Measurements from ENCODE around the gene TMED8.
"Not testable (repeated sequence)": the region's sequence is repeated elsewhere in the genome, so short reads cannot be mapped to it uniquely, and the experiment has no call there.

The TMED8 gene

DNA sequence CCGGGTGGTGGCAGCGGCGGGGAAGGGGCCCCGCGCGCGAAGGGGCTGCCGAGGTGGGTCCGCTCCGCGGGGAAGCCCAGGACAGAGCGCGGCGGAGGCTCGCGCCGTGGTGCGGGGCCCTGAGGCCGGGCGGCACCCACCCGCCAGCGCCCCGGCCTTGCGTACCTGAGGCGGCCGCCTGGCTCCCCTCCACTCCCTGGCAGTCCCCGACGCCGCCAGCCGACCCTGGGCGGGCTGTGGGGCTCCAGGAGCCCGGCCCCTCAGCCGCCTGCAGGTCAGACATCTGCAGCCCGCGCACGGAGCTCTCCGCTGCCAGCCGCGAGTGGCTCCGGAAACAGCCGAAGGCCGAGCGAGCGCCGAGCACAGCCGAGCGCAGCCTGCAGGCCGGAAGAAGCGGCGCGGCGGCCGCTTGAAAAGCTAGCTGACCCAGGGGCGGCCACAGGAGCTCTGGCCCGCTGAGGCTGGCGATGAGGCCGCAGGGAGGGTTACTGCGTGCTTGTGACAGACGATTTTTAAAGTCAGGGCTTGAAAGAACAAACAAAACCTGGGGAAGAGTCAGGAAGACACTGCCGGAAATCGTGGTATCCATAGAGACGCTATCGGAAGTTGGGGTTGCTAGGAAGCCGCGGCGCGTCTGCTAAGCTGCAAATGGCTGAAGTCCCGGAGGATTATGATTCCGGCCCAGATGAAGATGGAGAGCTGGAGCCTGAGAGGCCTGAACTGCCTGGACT, at the start of gene TMED8, which contains the start of gene SAMD15:
Gene TMED8, minus strand, starts transcription at position 324 of the 731 bp plus-strand sequence. Its CDS starts 41 bp downstream, at position 283.
Gene SAMD15, plus strand, starts transcription at position 609 of the 731 bp plus-strand sequence. Its CDS starts 40 bp downstream, at position 649.
- Histone ChIP-seq H3K4me3 (ENCODE audit: low read depth, low read length) (peak within 1 kb of the TSS; percentile 91), H3K36me3 (ENCODE audit: control insufficient read depth, insufficient read depth, low read length) (no peaks in the 10 kb centered on the region), H3K27me3 (ENCODE audit: control insufficient read depth, insufficient read depth, low read length) (peaks cover 3% of the 10 kb centered on the region), H3K4me1 (ENCODE audit: control insufficient read depth, insufficient read depth, low read length) (no peaks in the 10 kb centered on the region), H3K9me3 (ENCODE audit: control insufficient read depth, insufficient read depth, low read length) (no peaks in the 10 kb centered on the region), H3K9ac (ENCODE audit: low read depth, low read length) (peak within 1 kb of the TSS; percentile 61)

GRCh38 chr14:77426396-77426795, 49.5 kb upstream of the TMED8 start:
- Histone ChIP-seq H3K9ac (ENCODE audit: low read depth, low read length) (no peak overlapping the region), H3K4me3 (ENCODE audit: low read depth, low read length) (no peak overlapping the region), H3K27me3 (ENCODE audit: control insufficient read depth, insufficient read depth, low read length) (no peaks in the 10 kb centered on the region), H3K9me3 (ENCODE audit: control insufficient read depth, insufficient read depth, low read length) (no peaks in the 10 kb centered on the region), H3K36me3 (ENCODE audit: control insufficient read depth, insufficient read depth, low read length) (peaks cover 4% of the 10 kb centered on the region), H3K4me1 (ENCODE audit: control insufficient read depth, insufficient read depth, low read length) (peaks cover 7% of the 10 kb centered on the region)

DNA sequence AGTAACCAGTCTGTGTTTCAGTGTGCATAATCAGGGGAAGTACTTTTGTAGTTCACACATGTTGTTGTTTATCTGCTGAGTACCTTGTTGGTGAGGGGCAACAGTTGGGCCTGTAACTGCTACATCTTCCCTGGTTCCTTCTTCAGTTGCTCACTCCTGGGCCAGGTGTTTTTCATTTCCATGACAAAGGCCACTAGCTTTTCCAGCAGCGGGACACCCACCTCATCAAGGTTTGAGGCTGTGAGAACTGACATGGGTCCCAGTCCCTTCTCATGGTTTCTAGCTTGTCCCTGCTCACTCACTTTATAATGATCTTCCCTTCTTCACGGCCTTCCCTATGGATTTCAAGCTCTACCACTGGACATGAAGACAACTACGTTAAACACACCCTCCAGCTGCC, 48.0 kb upstream of the TMED8 start:
- no peaks in the 10 kb centered on the region for H3K9me3 ChIP-seq (ENCODE audit: control insufficient read depth, insufficient read depth, low read length)
- no peak overlapping the region for H3K9ac ChIP-seq (ENCODE audit: low read depth, low read length)
- no peak overlapping the region for H3K4me3 ChIP-seq (ENCODE audit: low read depth, low read length)
- no peaks in the 10 kb centered on the region for H3K27me3 ChIP-seq (ENCODE audit: control insufficient read depth, insufficient read depth, low read length)
- peaks cover 4% of the 10 kb centered on the region for H3K36me3 ChIP-seq (ENCODE audit: control insufficient read depth, insufficient read depth, low read length)
- peaks cover 7% of the 10 kb centered on the region for H3K4me1 ChIP-seq (ENCODE audit: control insufficient read depth, insufficient read depth, low read length)

GRCh38 chr14:77423423-77423822, 46.5 kb upstream of the TMED8 start, which contains the start of gene NOXRED1:
TSS of gene NOXRED1 (minus strand) at chr14:77423523. CDS start at chr14:77422889, 634 bp downstream.
- peaks cover 7% of the 10 kb centered on the region for H3K4me1 ChIP-seq (ENCODE audit: control insufficient read depth, insufficient read depth, low read length)
- H3K9ac ChIP-seq (ENCODE audit: low read depth, low read length) = no peak within 1 kb of the TSS
- H3K27me3 ChIP-seq (ENCODE audit: control insufficient read depth, insufficient read depth, low read length) = no peaks in the 10 kb centered on the region
- H3K9me3 ChIP-seq (ENCODE audit: control insufficient read depth, insufficient read depth, low read length) = no peaks in the 10 kb centered on the region
- H3K36me3 ChIP-seq (ENCODE audit: control insufficient read depth, insufficient read depth, low read length) = peaks cover 4% of the 10 kb centered on the region
- no peak within 1 kb of the TSS for H3K4me3 ChIP-seq (ENCODE audit: low read depth, low read length)

DNA sequence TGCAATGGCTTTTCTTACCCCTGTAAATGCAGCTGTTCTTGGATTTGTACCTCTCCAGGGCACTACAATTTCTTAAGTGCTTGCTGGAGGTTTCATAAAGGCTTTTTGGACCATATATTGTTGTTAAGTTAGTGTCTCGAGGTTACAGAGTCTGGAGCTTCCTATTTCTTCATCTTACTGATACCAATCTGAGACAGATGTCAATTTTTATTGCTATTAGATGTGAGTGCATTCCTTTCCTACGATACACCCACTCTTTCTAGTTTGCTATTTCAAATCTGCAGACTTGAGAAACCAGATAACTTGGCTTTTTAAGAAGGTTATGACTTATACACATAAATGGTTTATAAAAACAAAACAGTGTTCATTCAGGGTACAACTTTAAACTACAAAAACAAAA, 44.3 kb upstream of the TMED8 start:
- no peaks in the 10 kb centered on the region for H3K27me3 ChIP-seq (ENCODE audit: control insufficient read depth, insufficient read depth, low read length)
- H3K9ac ChIP-seq (ENCODE audit: low read depth, low read length) = no peak overlapping the region
- peaks cover 4% of the 10 kb centered on the region for H3K36me3 ChIP-seq (ENCODE audit: control insufficient read depth, insufficient read depth, low read length)
- H3K9me3 ChIP-seq (ENCODE audit: control insufficient read depth, insufficient read depth, low read length) = no peaks in the 10 kb centered on the region
- H3K4me3 ChIP-seq (ENCODE audit: low read depth, low read length) = no peak overlapping the region
- H3K4me1 ChIP-seq (ENCODE audit: control insufficient read depth, insufficient read depth, low read length) = peaks cover 7% of the 10 kb centered on the region

GRCh38 chr14:77416836-77417235, 39.9 kb upstream of the TMED8 start:
- H3K9me3 ChIP-seq (ENCODE audit: control insufficient read depth, insufficient read depth, low read length) = no peaks in the 10 kb centered on the region
- no peak overlapping the region for H3K4me3 ChIP-seq (ENCODE audit: low read depth, low read length)
- H3K27me3 ChIP-seq (ENCODE audit: control insufficient read depth, insufficient read depth, low read length) = no peaks in the 10 kb centered on the region

GRCh38 chr14:77416098-77416497, 39.2 kb upstream of the TMED8 start:
- not testable (repeated sequence) for H3K9me3 ChIP-seq (ENCODE audit: control insufficient read depth, insufficient read depth, low read length); H3K36me3 ChIP-seq (ENCODE audit: control insufficient read depth, insufficient read depth, low read length); H3K4me3 ChIP-seq (ENCODE audit: low read depth, low read length); H3K9ac ChIP-seq (ENCODE audit: low read depth, low read length); H3K4me1 ChIP-seq (ENCODE audit: control insufficient read depth, insufficient read depth, low read length); H3K27me3 ChIP-seq (ENCODE audit: control insufficient read depth, insufficient read depth, low read length)

More at GRCh38 chr14:77416836-77417235, 39.9 kb upstream of the TMED8 start:
- Histone ChIP-seq H3K9ac (ENCODE audit: low read depth, low read length) (no peak overlapping the region), H3K36me3 (ENCODE audit: control insufficient read depth, insufficient read depth, low read length) (no peaks in the 10 kb centered on the region), H3K4me1 (ENCODE audit: control insufficient read depth, insufficient read depth, low read length) (no peaks in the 10 kb centered on the region)

- not testable (repeated sequence) for H3K9ac ChIP-seq (ENCODE audit: low read depth, low read length); H3K4me1 ChIP-seq (ENCODE audit: control insufficient read depth, insufficient read depth, low read length); H3K27me3 ChIP-seq (ENCODE audit: control insufficient read depth, insufficient read depth, low read length); H3K9me3 ChIP-seq (ENCODE audit: control insufficient read depth, insufficient read depth, low read length); H3K4me3 ChIP-seq (ENCODE audit: low read depth, low read length); H3K36me3 ChIP-seq (ENCODE audit: control insufficient read depth, insufficient read depth, low read length)
These were observed 38.6 kb upstream of the TMED8 start for GRCh38 chr14:77415403-77416030.

GRCh38 chr14:77409131-77409533, 32.2 kb upstream of the TMED8 start:
- H3K9ac ChIP-seq (ENCODE audit: low read depth, low read length) = no peak overlapping the region
- no peak overlapping the region for H3K4me3 ChIP-seq (ENCODE audit: low read depth, low read length)
- no peaks in the 10 kb centered on the region for H3K9me3 ChIP-seq (ENCODE audit: control insufficient read depth, insufficient read depth, low read length)
- no peaks in the 10 kb centered on the region for H3K27me3 ChIP-seq (ENCODE audit: control insufficient read depth, insufficient read depth, low read length)
- no peaks in the 10 kb centered on the region for H3K4me1 ChIP-seq (ENCODE audit: control insufficient read depth, insufficient read depth, low read length)
- no peaks in the 10 kb centered on the region for H3K36me3 ChIP-seq (ENCODE audit: control insufficient read depth, insufficient read depth, low read length)

GRCh38 chr14:77407158-77407557, 30.3 kb upstream of the TMED8 start:
- no peaks in the 10 kb centered on the region for H3K27me3 ChIP-seq (ENCODE audit: control insufficient read depth, insufficient read depth, low read length)
- H3K9me3 ChIP-seq (ENCODE audit: control insufficient read depth, insufficient read depth, low read length) = no peaks in the 10 kb centered on the region
- no peak overlapping the region for H3K4me3 ChIP-seq (ENCODE audit: low read depth, low read length)
- H3K4me1 ChIP-seq (ENCODE audit: control insufficient read depth, insufficient read depth, low read length) = no peaks in the 10 kb centered on the region
- no peaks in the 10 kb centered on the region for H3K36me3 ChIP-seq (ENCODE audit: control insufficient read depth, insufficient read depth, low read length)
- no peak overlapping the region for H3K9ac ChIP-seq (ENCODE audit: low read depth, low read length)

GRCh38 chr14:77406718-77407117, 29.8 kb upstream of the TMED8 start:
- H3K9me3 ChIP-seq (ENCODE audit: control insufficient read depth, insufficient read depth, low read length) = no peaks in the 10 kb centered on the region

DNA sequence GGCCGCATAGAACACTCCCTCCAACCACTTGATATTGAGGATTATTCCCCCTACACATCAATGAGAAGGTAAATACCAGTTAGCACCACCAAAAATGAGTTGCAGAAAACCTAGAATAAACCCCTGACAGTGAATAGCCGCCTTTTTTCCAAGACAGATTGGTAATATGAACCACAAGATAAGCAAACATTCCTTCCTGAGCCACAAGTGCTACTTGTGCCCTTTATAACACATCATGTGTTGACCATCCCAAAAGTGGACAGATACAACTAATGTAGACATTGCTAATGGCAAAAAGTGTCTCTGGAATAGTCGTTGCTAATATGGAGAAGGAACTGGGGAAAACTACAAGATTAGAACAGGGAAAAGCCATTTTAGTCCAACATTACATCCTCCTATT, 29.2 kb upstream of the TMED8 start:
- Histone ChIP-seq H3K27me3 (ENCODE audit: control insufficient read depth, insufficient read depth, low read length) (no peaks in the 10 kb centered on the region), H3K9me3 (ENCODE audit: control insufficient read depth, insufficient read depth, low read length) (no peaks in the 10 kb centered on the region), H3K4me3 (ENCODE audit: low read depth, low read length) (no peak overlapping the region), H3K36me3 (ENCODE audit: control insufficient read depth, insufficient read depth, low read length) (no peaks in the 10 kb centered on the region), H3K9ac (ENCODE audit: low read depth, low read length) (no peak overlapping the region), H3K4me1 (ENCODE audit: control insufficient read depth, insufficient read depth, low read length) (no peaks in the 10 kb centered on the region)

More at GRCh38 chr14:77406718-77407117, 29.8 kb upstream of the TMED8 start:
- no peaks in the 10 kb centered on the region for H3K27me3 ChIP-seq (ENCODE audit: control insufficient read depth, insufficient read depth, low read length)
- H3K4me3 ChIP-seq (ENCODE audit: low read depth, low read length) = no peak overlapping the region
- no peak overlapping the region for H3K9ac ChIP-seq (ENCODE audit: low read depth, low read length)
- no peaks in the 10 kb centered on the region for H3K36me3 ChIP-seq (ENCODE audit: control insufficient read depth, insufficient read depth, low read length)
- no peaks in the 10 kb centered on the region for H3K4me1 ChIP-seq (ENCODE audit: control insufficient read depth, insufficient read depth, low read length)
